22Rv1 (cell line): Measurements from ENCODE around the gene ARHGAP26.

Source experiments
- CTCF ChIP-seq: fragments of 450-650 bp; IDR thresholded peaks from 2 replicates; pipeline ENCODE4 v1.5.1; 2017; ENCODE audit warnings: mild to moderate bottlenecking
- ZFX ChIP-seq: fragments of 450-650 bp; IDR thresholded peaks from 2 replicates; pipeline ENCODE4 v1.6.1; 2017; ENCODE audit warnings: antibody characterized with exemption, borderline replicate concordance

DNA sequence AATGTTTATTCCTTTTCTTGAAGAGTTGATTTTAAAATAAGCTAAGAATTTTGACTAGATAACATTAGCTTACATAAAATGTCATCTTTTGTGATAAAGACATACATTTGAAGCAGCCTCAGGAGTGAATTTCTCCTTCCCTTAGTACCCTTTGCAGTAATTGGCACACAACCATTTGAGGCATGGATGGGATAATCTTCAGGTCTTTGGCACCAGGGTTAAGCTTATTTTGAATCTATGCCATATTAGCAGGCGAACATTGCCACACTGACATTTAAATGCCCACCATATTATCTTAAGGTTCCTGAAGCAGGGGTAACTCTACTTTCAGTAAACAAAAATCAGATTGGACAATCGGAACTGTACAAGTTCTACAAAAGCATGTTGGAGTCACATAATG is 507.4 kb downstream of the ARHGAP26 start:
- TF ChIP-seq CTCF = no peak
- no peak for TF ChIP-seq ZFX
